Sigmoid colon (tissue), 7 donors: ENCODE data around the gene PCDHA8. TPM values are rescaled to one million over a fixed set of nuclear protein-coding genes. Genes with fewer than 3 reads are reported as not detected.
"Not testable (repeated sequence)": the region's sequence is repeated elsewhere in the genome, so short reads cannot be mapped to it uniquely, and the experiment has no call there.

ENCODE experiments used
- DNase-seq: peaks from one replicate; pipeline ENCODE4 v3.0.0-alpha.2; 2019
- H3K27ac ChIP-seq, 4 donors: fragments of 200-600 bp; sonication (generic); one replicate each; pipeline ENCODE4 v1.5.1; 2016 to 2019; ENCODE audit warnings: mild to moderate bottlenecking in 1 of 4
- H3K27me3 ChIP-seq, 3 donors: fragments of 200-600 bp; sonication (generic); one replicate each; pipeline ENCODE4 v1.5.1; 2019; ENCODE audit warnings: mild to moderate bottlenecking in 1 of 3
- H3K36me3 ChIP-seq, 4 donors: fragments of 200-600 bp; sonication (generic); one replicate each; pipeline ENCODE4 v1.5.1; 2016 to 2019
- H3K4me1 ChIP-seq, 4 donors: fragments of 200-600 bp; sonication (generic); one replicate each; pipeline ENCODE4 v1.5.1; 2017 to 2019
- H3K4me3 ChIP-seq, 4 donors: fragments of 200-600 bp; sonication (generic); one replicate each; pipeline ENCODE4 v1.5.1; 2017 to 2019; ENCODE audit warnings: mild to moderate bottlenecking in 2 of 4, moderate library complexity in 1 of 4
- H3K9me3 ChIP-seq, 4 donors: fragments of 200-600 bp in 3 of 4; sonication (generic) in 3 of 4; one replicate each; pipeline versions ENCODE4 v1.5.1 to v1.6.1; 2013 to 2019
- CTCF ChIP-seq, 4 experiments: fragments of 450-650 bp in 3 of 4; fragments of 200-600 bp in 1 of 4; IDR thresholded peaks; one replicate each; pipeline ENCODE4 v1.5.1; 2016 to 2019; ENCODE audit warnings: antibody characterized with exemption in 4 of 4, mild to moderate bottlenecking in 3 of 4, moderate library complexity in 2 of 4
- EP300 ChIP-seq, 4 donors: sonication (generic); formaldehyde crosslinking; IDR thresholded peaks; one replicate each; pipeline ENCODE4 v1.6.1; 2017; ENCODE audit warnings: antibody characterized with exemption in 4 of 4
- POLR2A ChIP-seq, 2 donors: fragments of 450-650 bp; IDR thresholded peaks; one replicate each; pipeline ENCODE4 v1.6.1; 2016; ENCODE audit warnings: antibody characterized with exemption in 2 of 2, mild to moderate bottlenecking in 2 of 2, moderate library complexity in 2 of 2
- POLR2AphosphoS5 ChIP-seq, 4 donors: sonication (generic); formaldehyde crosslinking; IDR thresholded peaks; one replicate each; pipeline ENCODE4 v1.6.1; 2017; ENCODE audit warnings: antibody characterized with exemption in 4 of 4
- WGBS, 2 donors: extraction: QIAGEN DNeasy Blood & Tissue Kit; methylation state at CpG; one replicate each; pipeline ENCODE4 v1.1.7; 2013; 5-methylcytosine and 5-hydroxymethylcytosine counted together
- intact Hi-C: fragments of 100-400 bp; cut with DNase I; formaldehyde crosslinking; loops from one replicate; pipeline ENCODE4 v1.15.1; 2023
- polyA plus RNA-seq, 3 donors: library from polyadenylated mRNA; stranded (reverse); fragments of 200-250 nt; gene quantifications; one replicate each; pipeline ENCODE4 v1.2.3, GENCODE V29; 2013
- total RNA-seq, 4 donors: library from RNA; depleted of rRNA; stranded (reverse); fragments of >200 nt; gene quantifications; one replicate each; pipeline ENCODE4 v1.1.0, GENCODE V29; 2016
- donor health status: healthy with polysubstance abuse.
- donor health status: Bipolar disorder and iron deficiency.
- donor health status: healthy.

Gene PCDHA8
- total RNA-seq (under 1 TPM in 1 of 4 donors, not detected in 3; 0.49 TPM), polyA plus RNA-seq (not detected)

- Histone ChIP-seq H3K4me1 (no peaks in the 10 kb centered on the region), H3K27me3 (peaks cover 0 to 59% (median 3%) of the 10 kb centered on the region in 3 donors), H3K27ac (no peak within 1 kb of the TSS), H3K4me3 (no peak within 1 kb of the TSS), H3K36me3 (no peaks in the 10 kb centered on the region), H3K9me3 (peaks cover 5 to 27% (median 12%) of the 10 kb centered on the region in 4 donors)
- intact Hi-C loops = no loop called here
- 29 to 57% methylated on average over 47 of the region's 47 CpGs for WGBS, 2 donors
- TF ChIP-seq POLR2AphosphoS5 (IDR thresholded peaks at IDR 0.05) (no peak), EP300 (IDR thresholded peaks at IDR 0.05) (no peak), CTCF (IDR thresholded peaks at IDR 0.05) (no peak), POLR2A (IDR thresholded peaks at IDR 0.05) (no peak)
- no peak for DNase-seq
Observed at GRCh38 chr5:140840978-140841962, at the start of gene PCDHA8. Gene PCDHA8, plus strand, starts transcription at chr5:140841187. Its CDS starts 135 bp downstream, at chr5:140841322.

GRCh38 chr5:140794595-140795258 is 46.3 kb upstream of the PCDHA8 start, which contains the start of gene PCDHA2:
Gene PCDHA2, plus strand, starts transcription at chr5:140794852.
- H3K4me3 ChIP-seq = peak within 1 kb of the TSS in 3 of 4 donors; percentile 16 to 28 (median 25)
- no peak for DNase-seq
- 28 to 48% methylated on average over 27 of the region's 27 CpGs for WGBS, 2 donors
- H3K36me3 ChIP-seq = no peaks in the 10 kb centered on the region
- intact Hi-C loops = no loop called here
- peaks cover 0 to 34% (median 25%) of the 10 kb centered on the region in 4 donors for H3K9me3 ChIP-seq
- peaks cover 0 to 74% (median 0%) of the 10 kb centered on the region in 3 donors for H3K27me3 ChIP-seq
- TF ChIP-seq CTCF (IDR thresholded peaks at IDR 0.05) (no peak), EP300 (IDR thresholded peaks at IDR 0.05) (no peak), POLR2AphosphoS5 (IDR thresholded peaks at IDR 0.05) (no peak), POLR2A (IDR thresholded peaks at IDR 0.05) (no peak)
- no peak within 1 kb of the TSS for H3K27ac ChIP-seq
- no peaks in the 10 kb centered on the region for H3K4me1 ChIP-seq

GRCh38 chr5:140795259-140795641 is 45.7 kb upstream of the PCDHA8 start:
- intact Hi-C loops = no loop called here
- no peak for DNase-seq
- H3K9me3 ChIP-seq = peaks cover 0 to 31% (median 25%) of the 10 kb centered on the region in 4 donors
- H3K27ac ChIP-seq = no peak overlapping the region
- peaks cover 0 to 70% (median 0%) of the 10 kb centered on the region in 3 donors for H3K27me3 ChIP-seq
- H3K4me3 ChIP-seq = peak overlapping the region in 3 of 4 donors; percentile 16 to 28 (median 25)
- WGBS, 2 donors = 26 to 47% methylated on average over 15 of the region's 15 CpGs
- H3K4me1 ChIP-seq = no peaks in the 10 kb centered on the region
- no peaks in the 10 kb centered on the region for H3K36me3 ChIP-seq
- TF ChIP-seq POLR2AphosphoS5 (IDR thresholded peaks at IDR 0.05) (no peak), EP300 (IDR thresholded peaks at IDR 0.05) (no peak), POLR2A (IDR thresholded peaks at IDR 0.05) (no peak), CTCF (IDR thresholded peaks at IDR 0.05) (no peak)

- WGBS, 2 donors = 65 to 80% methylated on average over 72 of the region's 72 CpGs
- H3K27me3 ChIP-seq = peaks cover 0 to 72% (median 0%) of the 10 kb centered on the region in 3 donors
- H3K36me3 ChIP-seq, H3K27ac ChIP-seq, H3K4me1 ChIP-seq, DNase-seq, intact Hi-C loops, H3K4me3 ChIP-seq: not testable (repeated sequence)
- H3K9me3 ChIP-seq = peaks cover 0 to 31% (median 27%) of the 10 kb centered on the region in 4 donors
Observed at GRCh38 chr5:140796072-140796717, 44.8 kb upstream of the PCDHA8 start.
